Lung (tissue), 12 donors: Measurements from ENCODE around the gene CLN6. TPM values are rescaled to one million over a fixed set of nuclear protein-coding genes. Genes with fewer than 3 reads are reported as not detected.

ENCODE experiments used
- ATAC-seq: fragments of 200-7000 bp; cut with Tn5 transposase; one replicate; pipeline ENCODE4 v1.9.1; 2020; ENCODE audit warnings: moderate number of reproducible peaks; ENCODE audit not compliant: insufficient read depth, low FRiP score
- DNase-seq, 3 donors: peaks; one replicate each; pipeline ENCODE4 v3.0.0-alpha.2; 2013 to 2017
- H3K27ac ChIP-seq, 2 donors: one replicate each; pipeline ENCODE4 v1.5.1; 2013; ENCODE audit warnings: mild to moderate bottlenecking in 2 of 2, moderate library complexity in 2 of 2, control low read depth in 1 of 2, inconsistent platforms in 1 of 2, low read depth in 1 of 2, low read length in 1 of 2
- H3K27me3 ChIP-seq, 3 donors: one replicate each; pipeline ENCODE4 v1.5.1; 2013; ENCODE audit warnings: low read length in 2 of 3; ENCODE audit not compliant: control insufficient read depth in 3 of 3, insufficient read depth in 3 of 3
- H3K36me3 ChIP-seq, 4 donors: one replicate each; pipeline ENCODE4 v1.5.1; 2013; ENCODE audit warnings: low read length in 4 of 4, mild to moderate bottlenecking in 1 of 4, moderate library complexity in 1 of 4; ENCODE audit not compliant: control insufficient read depth in 4 of 4, insufficient read depth in 4 of 4
- H3K4me1 ChIP-seq, 5 donors: one replicate each; pipeline ENCODE4 v1.5.1; 2013; ENCODE audit warnings: low read length in 5 of 5, mild to moderate bottlenecking in 2 of 5, moderate library complexity in 1 of 5; ENCODE audit not compliant: control insufficient read depth in 5 of 5, insufficient read depth in 5 of 5
- H3K4me3 ChIP-seq: one replicate; pipeline ENCODE4 v1.5.1; 2013; ENCODE audit warnings: mild to moderate bottlenecking, control low read depth, moderate library complexity
- H3K9ac ChIP-seq, 2 donors: one replicate each; pipeline ENCODE4 v1.5.1; 2013; ENCODE audit warnings: low read length in 2 of 2, control low read depth in 1 of 2; ENCODE audit not compliant: insufficient read depth in 1 of 2
- H3K9me3 ChIP-seq, 4 donors: one replicate each; pipeline ENCODE4 v1.5.1; 2013; ENCODE audit warnings: low read length in 3 of 4, mild to moderate bottlenecking in 1 of 4, moderate library complexity in 1 of 4; ENCODE audit not compliant: control insufficient read depth in 4 of 4, insufficient read depth in 3 of 4
- whole genome bisulfite sequencing, 2 donors: extraction: QIAGEN DNeasy Blood & Tissue Kit; methylation state at CpG; one replicate each; pipeline ENCODE4 v1.1.7; 2013; 5-methylcytosine and 5-hydroxymethylcytosine counted together
- polyA plus RNA-seq, 2 donors: library from polyadenylated mRNA; stranded (reverse); fragments of 200-250 nt; gene quantifications; one replicate each; pipeline ENCODE4 v1.2.1, GENCODE V29; 2013
- total RNA-seq, 2 donors: library from RNA; depleted of rRNA in 1 of 2; stranded (reverse); fragments of >200 nt in 1 of 2; gene quantifications; one replicate each; pipeline ENCODE4 v1.2.1, GENCODE V29; 2014 to 2021
- TF ChIP-seq, protein P1 (sequence below): IDR thresholded peaks from 2 replicates; pipeline ENCODE4 v1.5.1; 2012; ENCODE audit warnings: mild to moderate bottlenecking; ENCODE audit errors: control extremely low read depth, extremely low read depth
- donor health status: control.
- donor health status: control.
- donor health status: Bipolar disorder and iron deficiency.
- donor health status: healthy.
- donor health status: DM: yes; HTN: yes; CAD: no.

Gene CLN6
- total and polyA plus RNA-seq, 4 donors, result 13.9 to 48.9 (median 42.2) TPM

DNA sequence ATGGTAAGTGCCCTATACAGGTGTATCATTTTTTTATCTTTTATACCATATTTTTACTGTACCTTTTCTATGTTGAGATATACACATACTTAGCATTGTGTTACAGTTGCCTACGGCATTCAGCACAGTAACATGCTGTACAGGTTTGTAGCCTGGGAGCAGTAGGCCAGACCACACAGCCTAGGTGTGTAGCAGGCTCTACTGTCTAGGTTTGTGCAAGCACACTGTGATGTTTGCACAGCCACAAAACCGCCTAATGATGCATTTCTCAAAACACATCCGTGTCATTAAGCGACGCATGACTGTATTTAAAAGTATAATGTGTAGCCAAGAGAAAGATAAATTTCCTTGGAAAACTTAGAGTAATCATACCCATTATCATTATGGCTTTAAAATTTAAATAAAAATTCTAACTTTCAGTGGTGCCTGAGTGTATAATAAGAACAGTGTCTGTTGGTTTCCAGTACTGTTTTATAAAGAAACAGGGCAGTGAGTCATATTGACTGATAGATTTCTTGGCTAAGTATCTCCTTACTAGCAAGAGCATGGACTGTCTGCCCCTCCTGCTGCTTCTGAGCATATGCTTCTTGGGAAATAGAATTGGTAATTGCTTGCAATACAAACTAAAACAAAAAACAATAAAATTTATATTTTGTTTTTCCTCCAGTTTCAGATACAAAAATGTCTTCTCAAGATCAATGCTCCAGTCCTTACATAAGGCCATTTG lies 42.7 kb downstream of the CLN6 start:
- no peak for ATAC-seq
- Histone ChIP-seq H3K4me3 (no peak overlapping the region), H3K9ac (no peak overlapping the region), H3K27me3 (no peaks in the 10 kb centered on the region), H3K27ac (no peak overlapping the region), H3K4me1 (peaks cover 0 to 15% (median 5%) of the 10 kb centered on the region in 5 donors), H3K36me3 (peaks cover 20 to 51% (median 25%) of the 10 kb centered on the region in 4 donors), H3K9me3 (no peaks in the 10 kb centered on the region)
- TF ChIP-seq, protein P1, sequence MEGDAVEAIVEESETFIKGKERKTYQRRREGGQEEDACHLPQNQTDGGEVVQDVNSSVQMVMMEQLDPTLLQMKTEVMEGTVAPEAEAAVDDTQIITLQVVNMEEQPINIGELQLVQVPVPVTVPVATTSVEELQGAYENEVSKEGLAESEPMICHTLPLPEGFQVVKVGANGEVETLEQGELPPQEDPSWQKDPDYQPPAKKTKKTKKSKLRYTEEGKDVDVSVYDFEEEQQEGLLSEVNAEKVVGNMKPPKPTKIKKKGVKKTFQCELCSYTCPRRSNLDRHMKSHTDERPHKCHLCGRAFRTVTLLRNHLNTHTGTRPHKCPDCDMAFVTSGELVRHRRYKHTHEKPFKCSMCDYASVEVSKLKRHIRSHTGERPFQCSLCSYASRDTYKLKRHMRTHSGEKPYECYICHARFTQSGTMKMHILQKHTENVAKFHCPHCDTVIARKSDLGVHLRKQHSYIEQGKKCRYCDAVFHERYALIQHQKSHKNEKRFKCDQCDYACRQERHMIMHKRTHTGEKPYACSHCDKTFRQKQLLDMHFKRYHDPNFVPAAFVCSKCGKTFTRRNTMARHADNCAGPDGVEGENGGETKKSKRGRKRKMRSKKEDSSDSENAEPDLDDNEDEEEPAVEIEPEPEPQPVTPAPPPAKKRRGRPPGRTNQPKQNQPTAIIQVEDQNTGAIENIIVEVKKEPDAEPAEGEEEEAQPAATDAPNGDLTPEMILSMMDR, result no peak
- 80 to 94% methylated on average over 5 of the region's 5 CpGs for WGBS, 2 donors
- peak in 1 of 3 donors; percentile 34 for DNase-seq

DNA sequence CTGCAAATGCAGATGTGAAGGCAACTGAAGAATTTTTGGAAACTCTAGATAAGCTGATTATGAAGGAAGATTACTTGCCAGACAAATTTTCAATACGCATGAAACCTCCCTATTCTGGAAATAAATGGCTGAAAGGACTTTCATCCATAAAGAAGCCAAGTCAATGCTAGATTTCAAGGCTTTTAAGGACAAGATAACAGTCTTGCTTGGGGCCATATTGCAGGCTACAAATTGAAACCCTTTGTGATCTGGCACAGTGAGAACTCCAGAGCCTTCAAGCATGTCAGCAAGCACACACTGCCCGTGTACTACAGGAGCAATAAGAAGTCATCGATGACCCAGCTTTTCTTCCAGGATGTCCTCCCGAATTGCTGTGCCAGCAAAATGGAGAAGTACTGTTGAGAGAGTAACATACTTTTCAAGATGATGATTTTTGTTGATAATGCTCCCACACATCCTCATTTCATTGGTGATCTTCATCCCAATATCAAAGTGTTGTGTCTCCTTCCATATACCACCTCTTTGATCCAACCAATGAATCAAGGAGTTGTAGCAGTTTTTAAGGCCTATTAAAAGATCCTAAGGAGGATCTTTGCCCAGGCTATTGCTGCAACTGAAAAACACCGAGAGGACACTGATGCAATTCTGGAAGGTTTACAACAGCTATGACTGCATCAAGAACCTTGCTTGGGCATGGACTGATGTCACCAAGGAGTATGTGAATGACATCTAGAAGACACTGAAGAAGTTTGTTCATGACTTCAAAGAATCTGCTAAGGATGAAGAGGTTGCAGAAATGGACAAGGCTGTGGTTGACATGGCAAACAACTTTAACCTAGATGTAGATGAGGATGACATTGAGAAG lies 44.7 kb downstream of the CLN6 start:
- no peak overlapping the region for H3K9ac ChIP-seq
- WGBS, 2 donors, result 57 to 79% methylated on average over 5 of the region's 5 CpGs
- H3K4me1 ChIP-seq, result peaks cover 0 to 15% (median 5%) of the 10 kb centered on the region in 5 donors
- no peaks in the 10 kb centered on the region for H3K9me3 ChIP-seq
- peaks cover 28 to 51% (median 34%) of the 10 kb centered on the region in 4 donors for H3K36me3 ChIP-seq
- H3K27me3 ChIP-seq, result no peaks in the 10 kb centered on the region
- H3K4me3 ChIP-seq, result no peak overlapping the region
- DNase-seq (no peak), ATAC-seq (no peak)
- TF ChIP-seq, protein P1, result no peak
- H3K27ac ChIP-seq, result no peak overlapping the region

- no peaks in the 10 kb centered on the region for H3K9me3 ChIP-seq
- TF ChIP-seq, protein P1, result no peak
- no peak overlapping the region for H3K27ac ChIP-seq
- no peak overlapping the region for H3K4me3 ChIP-seq
- ATAC-seq (no peak), DNase-seq (no peak)
- H3K4me1 ChIP-seq, result peaks cover 0 to 15% (median 5%) of the 10 kb centered on the region in 5 donors
- H3K36me3 ChIP-seq, result peaks cover 28 to 42% (median 34%) of the 10 kb centered on the region in 4 donors
- no peak overlapping the region for H3K9ac ChIP-seq
- WGBS, 2 donors, result 88 to 90% methylated on average over 5 of the region's 5 CpGs
- H3K27me3 ChIP-seq, result no peaks in the 10 kb centered on the region
Measured at GRCh38 chr15:68183616-68184315, 45.8 kb downstream of the CLN6 start.
